OCI-LY7 (cell line): ENCODE results near the gene PCNT. TPM values are rescaled to one million over a fixed set of nuclear protein-coding genes. Genes with fewer than 3 reads are reported as not detected.

Source experiments
- BruUV-seq: library from RNA; stranded (reverse); fragments of 400-500 nt; replicated peaks from 2 replicates; lab custom pipeline; 2021; lab: Mats Ljungman, UMichigan
- CTCF ChIA-PET: fragments of 300-600 bp; sonication (Branson Sonifier 250); formaldehyde crosslinking; loops from one replicate; lab custom pipeline; 2022; ENCODE audit warnings: antibody characterized with exemption; ENCODE audit not compliant: unreplicated experiment; lab: Charles Lee
- POLR2A ChIA-PET: fragments of 300-600 bp; sonication (Branson Sonifier 250); formaldehyde crosslinking; loops from one replicate; lab custom pipeline; 2022; ENCODE audit warnings: antibody characterized with exemption; lab: Charles Lee
- DNase-seq: peaks from one replicate; pipeline ENCODE4 v3.0.0-alpha.2; 2015; ENCODE audit warnings: low spot score
- H2AFZ ChIP-seq: fragments of 200-600 bp; sonication (generic), shearing (Covaris generic); 2 replicates; pipeline ENCODE4 v1.6.1; 2014; ENCODE audit warnings: mild to moderate bottlenecking, antibody characterized with exemption, low read length, moderate library complexity
- H3K27ac ChIP-seq: fragments of 200-600 bp; sonication (generic); 2 replicates; pipeline ENCODE4 v1.5.1; 2014; ENCODE audit warnings: mixed run types, low read depth, mild to moderate bottlenecking, moderate library complexity, low read length, inconsistent platforms; ENCODE audit not compliant: poor library complexity, severe bottlenecking
- H3K36me3 ChIP-seq: fragments of 200-600 bp; sonication (generic); 2 replicates; pipeline ENCODE4 v1.6.1; 2014; ENCODE audit warnings: mild to moderate bottlenecking, antibody characterized with exemption, low read length, moderate library complexity, mixed read lengths; ENCODE audit not compliant: insufficient read depth
- H3K4me1 ChIP-seq: fragments of 200-600 bp; sonication (generic); 2 replicates; pipeline ENCODE4 v1.5.1; 2014; ENCODE audit warnings: mild to moderate bottlenecking, low read length; ENCODE audit not compliant: insufficient read depth, poor library complexity, severe bottlenecking
- H3K4me2 ChIP-seq: fragments of 200-600 bp; sonication (generic); 2 replicates; pipeline ENCODE4 v1.6.1; 2014; ENCODE audit warnings: mild to moderate bottlenecking, low read length
- H3K4me3 ChIP-seq: fragments of 200-600 bp; sonication (generic); 2 replicates; pipeline ENCODE4 v1.5.1; 2014; ENCODE audit warnings: mild to moderate bottlenecking, low read depth, low read length; ENCODE audit not compliant: poor library complexity, severe bottlenecking
- H3K79me2 ChIP-seq: fragments of 200-600 bp; sonication (generic); 2 replicates; pipeline ENCODE4 v1.6.1; 2016; ENCODE audit warnings: low read depth, mild to moderate bottlenecking, low read length, moderate library complexity, mixed read lengths; ENCODE audit not compliant: insufficient read depth
- H3K9me2 ChIP-seq: fragments of 200-600 bp; sonication (generic); 2 replicates; pipeline ENCODE4 v1.6.1; 2016; ENCODE audit warnings: mild to moderate bottlenecking, low read length, mixed read lengths; ENCODE audit not compliant: insufficient read depth
- H3K9me3 ChIP-seq: fragments of 200-600 bp; sonication (generic); 2 replicates; pipeline ENCODE4 v1.6.1; 2014; ENCODE audit warnings: mild to moderate bottlenecking, mixed run types, low read length, mixed read lengths
- H4K20me1 ChIP-seq: fragments of 200-600 bp; sonication (generic); 2 replicates; pipeline ENCODE4 v1.6.1; 2014; ENCODE audit warnings: mild to moderate bottlenecking, antibody characterized with exemption, low read length, moderate library complexity, mixed read lengths; ENCODE audit not compliant: insufficient read depth
- EZH2phosphoT487 ChIP-seq: fragments of 200-600 bp; sonication (generic); IDR thresholded peaks from 2 replicates; pipeline ENCODE4 v1.6.1; 2018; ENCODE audit warnings: low read depth, borderline replicate concordance, mild to moderate bottlenecking, mixed run types, antibody characterized with exemption, low read length, moderate library complexity, mixed read lengths
- intact Hi-C: fragments of 100-400 bp; cut with micrococcal nuclease; formaldehyde crosslinking; loops from one replicate; pipeline ENCODE4 v1.10.0; 2022; ENCODE audit not compliant: unreplicated experiment
- total RNA-seq, 2 experiments: library from RNA; depleted of rRNA in 1 of 2; stranded (reverse); fragments of >200 nt in 1 of 2; shearing (Covaris generic) in 1 of 2; gene quantifications; 2 replicates each; pipeline ENCODE4 v1.2.3, GENCODE V29; 2014 to 2022
- TF ChIP-seq, protein P1 (sequence below): fragments of 200-600 bp; sonication (generic); conservative IDR thresholded peaks from 2 replicates; pipeline ENCODE4 v1.5.1; 2014; ENCODE audit warnings: mild to moderate bottlenecking, antibody characterized with exemption, low read length, moderate library complexity, mixed read lengths

Gene PCNT
- total RNA-seq, 2 experiments from 2014 or later, result 48.4 to 84.1 TPM

GRCh38 chr21:46301759-46302158, 22.2 kb upstream of the PCNT start:
- H3K9me2 ChIP-seq, result no peaks in the 10 kb centered on the region
- no peaks in the 10 kb centered on the region for H3K9me3 ChIP-seq
- H3K4me2 ChIP-seq, result no peak overlapping the region
- ChIA-PET CTCF (no interaction called here), POLR2A (no interaction called here)
- H2AFZ ChIP-seq, result no peak overlapping the region
- no peak for DNase-seq
- peaks cover 71% of the 10 kb centered on the region for H3K36me3 ChIP-seq
- H4K20me1 ChIP-seq, result no peaks in the 10 kb centered on the region
- H3K79me2 ChIP-seq, result no peaks in the 10 kb centered on the region
- peaks cover 5% of the 10 kb centered on the region for H3K4me1 ChIP-seq
- no TSS peak for BruUV-seq
- intact Hi-C loops, result no loop called here
- H3K27ac ChIP-seq, result no peak overlapping the region
- H3K4me3 ChIP-seq, result no peak overlapping the region
- no peak for TF ChIP-seq EZH2phosphoT487
- TF ChIP-seq, protein P1, sequence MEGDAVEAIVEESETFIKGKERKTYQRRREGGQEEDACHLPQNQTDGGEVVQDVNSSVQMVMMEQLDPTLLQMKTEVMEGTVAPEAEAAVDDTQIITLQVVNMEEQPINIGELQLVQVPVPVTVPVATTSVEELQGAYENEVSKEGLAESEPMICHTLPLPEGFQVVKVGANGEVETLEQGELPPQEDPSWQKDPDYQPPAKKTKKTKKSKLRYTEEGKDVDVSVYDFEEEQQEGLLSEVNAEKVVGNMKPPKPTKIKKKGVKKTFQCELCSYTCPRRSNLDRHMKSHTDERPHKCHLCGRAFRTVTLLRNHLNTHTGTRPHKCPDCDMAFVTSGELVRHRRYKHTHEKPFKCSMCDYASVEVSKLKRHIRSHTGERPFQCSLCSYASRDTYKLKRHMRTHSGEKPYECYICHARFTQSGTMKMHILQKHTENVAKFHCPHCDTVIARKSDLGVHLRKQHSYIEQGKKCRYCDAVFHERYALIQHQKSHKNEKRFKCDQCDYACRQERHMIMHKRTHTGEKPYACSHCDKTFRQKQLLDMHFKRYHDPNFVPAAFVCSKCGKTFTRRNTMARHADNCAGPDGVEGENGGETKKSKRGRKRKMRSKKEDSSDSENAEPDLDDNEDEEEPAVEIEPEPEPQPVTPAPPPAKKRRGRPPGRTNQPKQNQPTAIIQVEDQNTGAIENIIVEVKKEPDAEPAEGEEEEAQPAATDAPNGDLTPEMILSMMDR, result no peak

GRCh38 chr21:46304437-46304836, 19.5 kb upstream of the PCNT start:
- POLR2A ChIA-PET, result no interaction called here
- H3K9me3 ChIP-seq, result no peaks in the 10 kb centered on the region
- CTCF ChIA-PET, result no interaction called here
- intact Hi-C loops, result no loop called here
- no TSS peak for BruUV-seq
- no peaks in the 10 kb centered on the region for H3K4me1 ChIP-seq
- H3K4me2 ChIP-seq, result no peak overlapping the region
- H2AFZ ChIP-seq, result no peak overlapping the region
- no peak overlapping the region for H3K4me3 ChIP-seq
- no peaks in the 10 kb centered on the region for H3K79me2 ChIP-seq
- TF ChIP-seq, protein P1, result no peak
- H3K27ac ChIP-seq, result no peak overlapping the region
- H3K9me2 ChIP-seq, result no peaks in the 10 kb centered on the region
- peaks cover 91% of the 10 kb centered on the region for H3K36me3 ChIP-seq
- H4K20me1 ChIP-seq, result no peaks in the 10 kb centered on the region
- DNase-seq, result no peak

DNA sequence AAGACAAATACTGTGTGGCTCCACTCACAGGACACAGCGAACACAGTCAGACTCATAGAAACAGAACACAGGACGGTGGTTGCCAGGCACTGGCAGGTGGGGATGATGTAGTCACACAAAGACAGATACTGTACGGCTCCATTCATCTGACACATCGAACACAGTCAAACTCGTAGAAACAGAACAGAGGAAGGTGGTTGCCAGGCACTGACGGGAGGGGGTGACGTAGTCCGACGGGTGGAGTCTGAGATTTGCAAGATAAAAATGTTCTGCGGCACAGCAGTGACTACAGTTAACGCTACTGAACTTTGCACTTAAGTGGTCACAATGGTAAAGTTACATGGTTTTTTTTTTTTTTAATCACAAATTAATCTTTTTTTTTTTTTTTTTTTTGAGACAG, 19.0 kb upstream of the PCNT start:
- ChIA-PET POLR2A (interaction anchor here (0.7 kb wide), 1 partner anchor 27 kb away, joined by 4 read pairs; no protein-coding TSS in a partner anchor), CTCF (no interaction called here)
- no peaks in the 10 kb centered on the region for H3K9me3 ChIP-seq
- H3K36me3 ChIP-seq, result peaks cover 89% of the 10 kb centered on the region
- H3K4me1 ChIP-seq, result no peaks in the 10 kb centered on the region
- TF ChIP-seq, protein P1, result no peak
- no peak for TF ChIP-seq EZH2phosphoT487
- BruUV-seq, result no TSS peak
- H3K79me2 ChIP-seq, result no peaks in the 10 kb centered on the region
- no peaks in the 10 kb centered on the region for H3K9me2 ChIP-seq
- H3K4me2 ChIP-seq, result no peak overlapping the region
- DNase-seq, result no peak
- no peak overlapping the region for H3K4me3 ChIP-seq
- intact Hi-C loops, result no loop called here
- H3K27ac ChIP-seq, result no peak overlapping the region
- H4K20me1 ChIP-seq, result no peaks in the 10 kb centered on the region
- no peak overlapping the region for H2AFZ ChIP-seq
